Hematopoietic multipotent progenitor cell treated with erythropoietin and hydrocortisone succinate and interleukin-3 and kit ligand, for 4 days (in vitro differentiated cells): ENCODE measurements around the gene TGFB1.
"Not testable (repeated sequence)": the region's sequence is repeated elsewhere in the genome, so short reads cannot be mapped to it uniquely, and the experiment has no call there.

Source experiments
- DNase-seq: peaks from one replicate; pipeline ENCODE4 v3.0.0-alpha.2; 2015

Gene TGFB1

GRCh38 chr19:41353466-41354342, at the start of gene TGFB1:
Gene TGFB1 (minus strand): TSS chr19:41353922. CDS start chr19:41353044, 878 bp downstream.
- peak; percentile 96 for DNase-seq

- DNase-seq, result no peak
Measured at GRCh38 chr19:41402010-41402409, 48.3 kb upstream of the TGFB1 start.

GRCh38 chr19:41401483-41401882, 47.8 kb upstream of the TGFB1 start:
- no peak for DNase-seq

- no peak for DNase-seq
Measured at GRCh38 chr19:41399525-41399924, 45.8 kb upstream of the TGFB1 start.

- no peak for DNase-seq
Measured at GRCh38 chr19:41399091-41399490, 45.4 kb upstream of the TGFB1 start.

- DNase-seq, result peak; percentile 32
Measured at GRCh38 chr19:41398598-41398997, 44.9 kb upstream of the TGFB1 start.

- peak; percentile 32 for DNase-seq
Measured at GRCh38 chr19:41398050-41398418, 44.3 kb upstream of the TGFB1 start.

- DNase-seq, result peak; percentile 100
Measured at GRCh38 chr19:41397086-41398049, 43.6 kb upstream of the TGFB1 start, which contains the start of the genes BCKDHA and EXOSC5. Gene BCKDHA (plus strand): TSS chr19:41397818. CDS start chr19:41397828, 10 bp downstream. Gene EXOSC5 (minus strand): TSS chr19:41397359. CDS start chr19:41397328, 31 bp downstream.

GRCh38 chr19:41395355-41395754, 41.6 kb upstream of the TGFB1 start:
- no peak for DNase-seq

- no peak for DNase-seq
Measured at GRCh38 chr19:41392775-41393174, 39.1 kb upstream of the TGFB1 start.

GRCh38 chr19:41391618-41392017, 37.9 kb upstream of the TGFB1 start:
- DNase-seq, result no peak

GRCh38 chr19:41386442-41386841, 32.7 kb upstream of the TGFB1 start:
- no peak for DNase-seq

- DNase-seq, result no peak
Measured at GRCh38 chr19:41384351-41384750, 30.6 kb upstream of the TGFB1 start.

GRCh38 chr19:41381536-41381935, 27.8 kb upstream of the TGFB1 start:
- not testable (repeated sequence) for DNase-seq

GRCh38 chr19:41377977-41378709, 24.4 kb upstream of the TGFB1 start:
- peak; percentile 80 for DNase-seq

- DNase-seq, result no peak
Measured at GRCh38 chr19:41376998-41377365, 23.3 kb upstream of the TGFB1 start.

- peak; percentile 49 for DNase-seq
Measured at GRCh38 chr19:41376241-41376997, 22.7 kb upstream of the TGFB1 start, which contains the start of gene TMEM91. Gene TMEM91 (plus strand): TSS chr19:41376533. CDS start chr19:41378310, 1,777 bp downstream.

GRCh38 chr19:41373993-41374392, 20.3 kb upstream of the TGFB1 start:
- DNase-seq, result no peak

- DNase-seq, result no peak
Measured at GRCh38 chr19:41372501-41372900, 18.8 kb upstream of the TGFB1 start.

- no peak for DNase-seq
Measured at GRCh38 chr19:41371541-41371940, 17.8 kb upstream of the TGFB1 start.

- DNase-seq, result not testable (repeated sequence)
Measured at GRCh38 chr19:41371119-41371518, 17.4 kb upstream of the TGFB1 start.

- DNase-seq, result no peak
Measured at GRCh38 chr19:41369769-41370168, 16.0 kb upstream of the TGFB1 start.
